ENCODE measurements around the gene NCS1.

NCS1 gene

GRCh38 chr9:130149031-130149430 lies 23.2 kb upstream of the NCS1 start:
- DNase-seq, result no peak

GRCh38 chr9:130149654-130150286 lies 22.4 kb upstream of the NCS1 start:
- no peak for DNase-seq

DNA sequence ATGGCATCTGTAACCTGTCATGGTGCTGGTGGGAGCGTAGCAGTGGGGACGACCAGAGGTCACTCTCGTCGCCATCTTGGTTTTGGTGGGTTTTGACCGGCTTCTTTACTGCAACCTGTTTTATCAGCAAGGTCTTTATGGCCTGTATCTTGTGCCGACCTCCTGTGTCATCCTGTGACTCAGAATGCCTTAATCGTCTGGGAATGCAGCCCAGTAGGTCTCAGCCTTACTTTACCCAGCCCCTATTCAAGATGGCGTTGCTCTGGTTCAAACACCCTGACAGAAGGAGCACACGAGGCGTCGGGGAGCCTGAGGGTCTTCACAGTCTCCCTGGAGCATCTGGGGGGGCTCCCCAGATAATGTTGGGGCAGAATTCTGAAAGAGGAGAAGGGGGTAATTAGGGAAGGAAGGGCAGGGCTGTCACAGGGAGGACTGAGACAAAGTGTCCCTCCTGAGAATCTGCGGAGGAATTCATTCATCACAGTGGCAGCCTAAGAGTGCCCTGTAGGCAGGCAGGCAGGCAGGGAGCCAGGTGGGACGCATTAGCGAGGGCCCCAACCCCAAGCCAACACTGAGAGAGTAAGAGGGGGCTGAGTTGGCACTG lies 21.3 kb upstream of the NCS1 start:
- DNase-seq, result no peak

GRCh38 chr9:130154816-130155215 lies 17.4 kb upstream of the NCS1 start:
- no peak for DNase-seq

DNA sequence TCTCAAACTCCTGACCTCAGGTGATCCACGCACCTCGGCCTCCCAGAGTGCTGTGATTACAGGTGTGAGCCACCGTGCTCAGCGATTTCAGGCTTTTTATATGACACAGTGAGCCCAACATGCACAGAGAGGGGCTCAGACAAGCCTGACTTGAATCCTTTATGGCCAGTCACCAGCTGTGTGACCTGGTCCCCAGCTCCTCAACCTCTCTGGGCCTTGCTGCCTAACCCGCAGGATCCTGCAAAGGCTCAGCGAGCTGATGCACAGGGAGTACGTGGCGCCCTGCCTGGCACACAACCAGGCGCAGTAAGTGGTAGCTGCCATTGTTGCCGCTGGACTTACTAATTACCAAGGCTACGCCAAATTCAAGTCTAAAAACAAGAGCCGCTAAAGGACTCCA lies 16.6 kb upstream of the NCS1 start:
- no peak for DNase-seq

DNA sequence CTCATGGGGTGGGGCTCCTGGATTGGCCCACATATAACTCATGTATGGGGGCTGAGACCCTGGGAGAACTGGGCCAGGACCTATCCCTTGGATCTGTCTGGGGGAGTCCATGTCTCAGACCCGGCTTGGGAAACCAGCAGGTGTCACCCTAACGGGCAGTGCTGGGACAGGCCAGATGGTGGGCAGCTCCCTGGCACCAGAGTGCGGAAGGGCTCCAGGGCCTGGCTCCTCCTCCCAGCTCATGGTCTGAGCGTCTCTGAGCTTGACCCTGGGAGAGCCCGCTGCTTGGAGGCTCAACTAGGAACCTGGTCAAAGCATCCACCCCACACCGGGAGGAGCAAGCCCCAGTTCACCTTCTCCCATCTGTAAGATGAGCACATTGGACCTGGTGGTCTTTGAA lies 15.5 kb upstream of the NCS1 start:
- DNase-seq, result no peak

DNA sequence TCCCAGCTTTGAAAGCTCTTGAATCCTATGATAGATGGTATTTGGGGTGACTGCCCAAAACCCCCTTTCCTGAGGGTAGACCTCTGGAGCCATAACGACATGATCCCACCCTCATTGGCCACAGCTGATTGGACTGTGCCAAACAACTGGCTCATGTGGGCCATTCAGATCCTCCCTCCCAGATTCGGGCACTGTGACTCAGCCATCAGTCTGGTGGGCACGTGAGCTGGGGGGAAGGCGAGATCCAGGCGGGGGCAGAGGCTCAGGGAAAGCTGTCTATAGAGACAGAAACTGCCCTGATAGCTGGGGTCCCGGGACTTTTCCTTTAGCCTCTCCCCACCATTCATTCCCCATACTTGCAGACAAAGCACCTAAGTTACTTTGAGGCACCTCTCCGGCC lies 15.1 kb upstream of the NCS1 start:
- DNase-seq, result no peak

DNA sequence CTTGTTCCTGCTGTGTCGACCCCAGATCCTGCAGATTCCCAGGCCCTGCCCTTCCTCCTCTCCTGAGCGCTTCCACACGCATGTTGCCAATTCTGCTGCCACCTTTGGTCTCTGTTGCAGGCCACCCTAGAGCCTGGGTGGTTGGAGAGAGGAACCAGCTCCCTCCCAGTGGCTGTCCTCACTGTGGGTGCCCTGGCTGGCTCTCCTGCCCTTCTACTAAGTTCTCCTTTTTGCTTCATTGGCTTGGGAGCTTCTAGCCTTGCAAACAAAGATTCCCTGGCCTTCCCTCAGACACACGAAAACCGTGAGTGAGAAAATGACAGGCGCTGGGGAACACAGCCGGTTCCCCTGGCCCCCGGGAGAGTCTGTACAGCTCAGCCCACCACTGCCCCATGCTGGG lies 14.2 kb upstream of the NCS1 start:
- DNase-seq, result no peak

GRCh38 chr9:130159057-130159456 lies 13.1 kb upstream of the NCS1 start:
- no peak for DNase-seq

GRCh38 chr9:130159915-130160670 lies 12.1 kb upstream of the NCS1 start:
- no peak for DNase-seq

DNA sequence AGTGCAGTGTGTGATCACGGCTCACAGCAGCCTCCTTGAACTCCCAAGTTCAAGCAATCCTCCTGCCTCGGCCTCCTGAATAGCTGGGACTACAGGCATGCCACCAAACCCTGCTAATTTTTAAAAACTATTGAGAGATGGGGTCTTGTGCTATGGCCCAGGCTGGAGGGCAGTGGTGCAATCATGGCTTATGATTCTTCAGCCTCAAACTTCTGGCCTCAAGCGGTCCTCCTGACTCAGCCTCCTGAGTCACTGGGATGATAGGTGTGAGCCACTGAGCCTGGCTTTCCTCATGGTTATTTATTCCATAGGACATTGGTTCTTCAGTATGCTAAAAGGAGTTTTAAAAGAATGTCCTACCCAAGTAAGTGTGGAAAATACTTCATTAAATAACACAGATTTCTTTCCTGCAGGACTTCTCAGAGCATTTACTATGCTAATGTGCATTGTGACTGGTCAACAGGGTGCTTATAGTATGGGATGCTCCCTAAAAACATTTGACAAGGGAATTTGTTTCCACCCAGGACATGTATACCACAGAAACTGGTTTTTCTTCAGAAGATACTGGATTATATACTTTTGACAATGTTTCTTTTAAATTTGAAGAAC lies 11.2 kb upstream of the NCS1 start:
- no peak for DNase-seq

GRCh38 chr9:130165579-130165978 lies 6.6 kb upstream of the NCS1 start:
- no peak for DNase-seq

DNA sequence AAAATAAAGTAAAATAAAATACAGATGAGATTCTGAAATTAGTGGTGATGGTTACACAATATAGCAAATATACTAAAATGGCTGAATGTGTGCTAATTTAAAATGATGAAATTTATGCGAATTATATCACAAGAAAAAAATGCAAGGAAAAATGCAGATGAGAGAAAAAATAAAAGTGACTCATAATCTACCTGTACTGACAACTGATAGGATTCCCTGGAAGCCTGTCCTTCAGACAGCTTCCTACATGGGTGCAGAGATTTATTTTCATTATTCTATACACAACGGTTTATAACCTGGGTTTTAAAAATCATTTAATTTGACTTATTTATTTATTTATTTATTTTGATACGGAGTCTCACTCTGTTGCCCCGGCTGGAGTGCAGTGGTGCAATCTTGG lies 5.8 kb upstream of the NCS1 start:
- DNase-seq, result no peak

DNA sequence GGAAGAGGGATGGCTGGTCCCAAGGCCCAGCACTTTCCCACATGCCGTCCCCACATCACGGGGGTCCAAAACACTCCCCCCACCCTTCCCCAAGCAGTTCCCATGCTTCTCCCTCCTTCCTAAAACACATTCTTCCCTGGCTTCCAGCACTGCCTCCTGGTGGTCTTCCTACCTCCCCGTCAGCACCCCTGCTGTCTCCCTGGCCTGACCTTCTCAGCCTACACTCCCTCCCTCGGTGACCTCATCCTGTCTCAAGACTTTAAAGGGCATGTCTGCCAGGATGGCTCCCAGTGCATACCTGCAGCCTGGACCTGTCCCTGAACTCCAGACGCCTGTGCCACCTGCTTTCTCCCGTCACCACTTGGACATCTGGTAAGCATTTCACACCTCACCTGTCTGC lies 4.3 kb upstream of the NCS1 start:
- no peak for DNase-seq

- DNase-seq, result no peak
These were observed 717 bp upstream of the NCS1 start for GRCh38 chr9:130171226-130172148.

DNA sequence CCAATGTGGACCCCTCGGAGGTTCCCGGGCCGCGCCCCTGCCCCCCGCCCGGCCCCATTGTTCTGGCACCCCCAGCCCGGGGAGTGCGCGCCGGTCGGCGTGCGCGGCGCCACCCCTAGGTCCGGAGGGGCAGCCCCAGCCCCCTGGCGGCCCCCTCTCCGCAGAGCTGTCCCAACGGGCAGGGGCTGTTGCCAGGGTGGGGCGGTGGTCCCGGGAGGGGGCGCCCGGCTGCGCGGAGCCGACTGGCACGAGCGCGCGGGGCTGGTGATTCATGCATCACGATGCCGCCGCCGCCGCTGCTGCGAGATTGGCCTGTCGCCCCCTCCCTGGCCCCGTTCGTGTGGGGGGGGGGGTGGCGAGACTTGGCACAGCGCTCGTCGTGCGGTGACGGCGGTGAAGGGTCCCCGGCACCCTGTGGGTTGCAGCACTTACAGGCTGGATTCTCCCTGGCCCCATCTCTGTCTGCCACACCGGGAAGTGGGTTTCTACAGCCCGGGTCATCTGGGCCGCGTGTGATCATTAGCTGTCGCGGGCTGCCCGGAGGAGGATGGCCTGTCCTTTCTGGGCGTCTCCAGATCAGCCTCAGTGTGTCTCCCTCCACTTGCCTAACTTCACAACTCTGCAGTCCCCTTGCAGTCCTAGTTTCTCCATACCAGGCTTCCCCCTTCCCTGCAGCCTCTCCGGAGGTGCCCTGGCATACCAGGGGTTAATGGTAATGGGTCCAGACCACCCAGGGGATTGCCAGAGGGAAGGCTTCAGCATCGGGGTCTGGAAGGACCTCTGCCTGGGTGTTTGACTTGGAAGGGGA lies 858 bp downstream of the NCS1 start:
- DNase-seq, result peak; percentile 40

- no peak for DNase-seq
These were observed 1.4 kb downstream of the NCS1 start for GRCh38 chr9:130173666-130173983.

DNA sequence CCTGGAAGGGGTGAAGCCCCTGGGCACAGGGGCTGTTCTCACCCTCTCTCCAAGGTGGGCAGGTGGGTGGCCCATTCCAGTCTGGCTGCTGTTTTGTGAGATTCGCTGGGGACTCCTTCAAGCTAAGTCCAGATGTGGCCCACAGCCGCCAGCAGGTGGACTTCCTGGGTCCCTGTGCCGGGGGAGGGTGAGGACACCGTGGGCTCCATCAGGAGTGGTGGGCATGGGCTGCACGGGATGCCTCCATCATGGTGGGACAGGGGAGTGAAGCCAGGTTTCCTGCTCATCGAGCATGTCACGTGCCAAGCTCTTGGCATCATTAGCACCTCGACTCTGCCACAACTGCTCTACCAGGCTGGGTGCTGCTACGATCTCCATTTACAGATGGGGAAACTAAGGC lies 1.8 kb downstream of the NCS1 start:
- DNase-seq, result no peak

GRCh38 chr9:130174920-130175321 lies 2.7 kb downstream of the NCS1 start:
- DNase-seq, result no peak

DNA sequence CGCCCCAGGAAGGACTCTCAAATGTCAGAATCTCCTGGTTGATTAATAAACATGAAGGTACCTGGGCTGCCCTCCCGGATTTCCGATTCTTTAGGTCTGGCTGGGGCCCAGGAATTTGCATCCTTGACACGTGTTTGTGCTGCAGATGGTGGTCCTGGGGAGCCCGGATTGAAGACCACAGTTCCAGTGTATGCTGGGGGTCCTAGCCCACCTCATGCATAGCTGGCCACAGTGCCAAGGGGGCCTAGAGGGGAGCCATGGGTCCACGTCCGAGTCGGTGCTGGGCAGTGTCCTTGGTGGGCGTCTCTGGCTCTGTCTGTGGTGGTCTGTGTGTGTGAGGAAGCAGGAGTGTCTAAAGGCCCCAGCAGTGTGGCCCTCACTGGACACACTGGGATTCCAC lies 3.2 kb downstream of the NCS1 start:
- no peak for DNase-seq

DNA sequence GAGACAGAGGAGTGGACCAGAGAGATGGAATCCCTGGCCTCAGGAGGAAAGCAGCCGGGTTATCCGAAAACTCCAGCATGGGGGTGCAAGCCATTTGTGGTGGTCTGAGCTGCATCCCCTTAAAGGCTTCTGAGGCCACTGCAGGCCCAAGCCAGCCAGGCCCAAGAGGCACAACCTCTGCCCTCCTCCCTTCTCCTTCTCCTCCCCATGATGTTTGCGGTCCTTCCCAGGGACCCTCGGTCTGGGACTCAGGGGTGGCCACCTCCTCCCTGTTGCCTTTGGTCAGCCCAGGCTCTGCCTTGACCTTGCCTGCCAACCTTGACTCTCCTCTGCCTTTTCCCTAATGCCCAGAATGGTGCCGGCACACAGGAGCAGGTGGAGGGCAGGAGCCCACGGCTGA lies 4.6 kb downstream of the NCS1 start:
- no peak for DNase-seq

Data from stimulated activated CD4-positive, alpha-beta T cell treated with anti-CD3 and anti-CD28 coated beads, Interleukin-1b, Interleukin-23, amount 100 ng/mL, for 48 hours (primary cell).